CD14-positive monocyte (primary cell): Measurements from ENCODE around the gene ZG16B. TPM values are rescaled to one million over a fixed set of nuclear protein-coding genes. Genes with fewer than 3 reads are reported as not detected.

Experiments
- DNase-seq, 3 donors: peaks; one replicate each; pipeline ENCODE4 v3.0.0-alpha.2; 2011 to 2022
- H2AFZ ChIP-seq: 2 replicates; pipeline ENCODE4 v1.6.0; 2012; ENCODE audit warnings: mild to moderate bottlenecking, low read depth, low read length, inconsistent platforms; ENCODE audit not compliant: insufficient read depth, poor library complexity, severe bottlenecking
- H3K27ac ChIP-seq, 2 donors: 1 replicate in 1 of 2; 2 replicates in 1 of 2; pipeline ENCODE4 v1.5.1; 2012 to 2013; ENCODE audit warnings: low read length in 2 of 2, control low read depth in 1 of 2, inconsistent platforms in 1 of 2, low read depth in 1 of 2, mild to moderate bottlenecking in 1 of 2
- H3K27me3 ChIP-seq, 2 donors: one replicate each; pipeline versions ENCODE4 v1.6.0 to v1.6.1; 2011 to 2013; ENCODE audit warnings: low read length in 2 of 2; ENCODE audit not compliant: control insufficient read depth in 2 of 2, insufficient read depth in 2 of 2
- H3K36me3 ChIP-seq, 2 donors: replicated peaks in 1 of 2; 1 replicate in 1 of 2; 2 replicates in 1 of 2; pipeline versions ENCODE4 v1.5.1 to v1.6.1; 2012 to 2013; ENCODE audit warnings: low read length in 2 of 2, control low read depth in 1 of 2, inconsistent platforms in 1 of 2, mild to moderate bottlenecking in 1 of 2; ENCODE audit not compliant: insufficient read depth in 2 of 2, control insufficient read depth in 1 of 2
- H3K4me1 ChIP-seq, 2 donors: 1 replicate in 1 of 2; 2 replicates in 1 of 2; pipeline versions ENCODE4 v1.5.1 to v1.6.1; 2012 to 2013; ENCODE audit warnings: low read length in 2 of 2, control low read depth in 1 of 2, inconsistent platforms in 1 of 2, mild to moderate bottlenecking in 1 of 2, moderate library complexity in 1 of 2; ENCODE audit not compliant: insufficient read depth in 2 of 2, control insufficient read depth in 1 of 2
- H3K4me2 ChIP-seq: replicated peaks from 2 replicates; pipeline ENCODE3; 2012; ENCODE audit warnings: low read length, moderate library complexity, mild to moderate bottlenecking; ENCODE audit not compliant: poor library complexity, severe bottlenecking; ENCODE audit errors: extremely low read depth
- H3K4me3 ChIP-seq, 3 experiments: fragments of 200-600 bp in 1 of 3; sonication (generic) in 1 of 3; replicated peaks in 1 of 3; 1 replicate in 2 of 3; 2 replicates in 1 of 3; pipeline ENCODE4 v1.5.1; 2011 to 2013; ENCODE audit warnings: low read length in 3 of 3, mild to moderate bottlenecking in 3 of 3, control low read depth in 2 of 3, low read depth in 2 of 3, inconsistent platforms in 1 of 3, moderate library complexity in 1 of 3
- H3K79me2 ChIP-seq: 2 replicates; pipeline ENCODE4 v1.6.0; 2012; ENCODE audit warnings: mild to moderate bottlenecking, control low read depth, inconsistent platforms, low read length, moderate library complexity; ENCODE audit not compliant: insufficient read depth
- H3K9ac ChIP-seq: 2 replicates; pipeline ENCODE4 v1.6.0; 2017; ENCODE audit warnings: low read length, mild to moderate bottlenecking; ENCODE audit not compliant: insufficient read depth, poor library complexity, severe bottlenecking
- H3K9me3 ChIP-seq, 2 donors: replicated peaks in 1 of 2; 1 replicate in 1 of 2; 2 replicates in 1 of 2; pipeline versions ENCODE4 v1.5.1 to v1.6.1; 2012 to 2013; ENCODE audit warnings: low read length in 2 of 2, control low read depth in 1 of 2; ENCODE audit not compliant: control insufficient read depth in 1 of 2, insufficient read depth in 1 of 2
- H4K20me1 ChIP-seq: 2 replicates; pipeline ENCODE4 v1.6.0; 2012; ENCODE audit warnings: mild to moderate bottlenecking, low read length, control low read depth, moderate library complexity; ENCODE audit not compliant: insufficient read depth
- H3K27ac Mint-ChIP-seq, 7 donors: one replicate each; pipeline ENCODE4 v1.8.0; 2020; ENCODE audit warnings: mild to moderate bottlenecking in 7 of 7, mixed read lengths in 7 of 7, moderate library complexity in 6 of 7, inconsistent platforms in 2 of 7
- H3K27me3 Mint-ChIP-seq, 3 donors: one replicate each; pipeline ENCODE4 v1.8.0; 2021 to 2022; ENCODE audit warnings: low read depth in 3 of 3, mild to moderate bottlenecking in 3 of 3, mixed read lengths in 3 of 3, moderate library complexity in 3 of 3, inconsistent platforms in 1 of 3
- H3K36me3 Mint-ChIP-seq, 2 donors: one replicate each; pipeline ENCODE4 v1.8.0; 2020; ENCODE audit warnings: mixed read lengths in 2 of 2, inconsistent platforms in 1 of 2, mild to moderate bottlenecking in 1 of 2
- H3K4me1 Mint-ChIP-seq: one replicate; pipeline ENCODE4 v1.8.0; 2020; ENCODE audit warnings: mild to moderate bottlenecking, mixed read lengths
- H3K4me3 Mint-ChIP-seq, 2 donors: one replicate each; pipeline ENCODE4 v1.8.0; 2020; ENCODE audit warnings: mild to moderate bottlenecking in 2 of 2, mixed read lengths in 2 of 2, moderate library complexity in 1 of 2
- H3K9me3 Mint-ChIP-seq, 7 donors: one replicate each; pipeline ENCODE4 v1.8.0; 2020 to 2022; ENCODE audit warnings: mixed read lengths in 7 of 7, mild to moderate bottlenecking in 6 of 7, moderate library complexity in 6 of 7, inconsistent platforms in 2 of 7
- CTCF ChIP-seq: fragments of 200-600 bp; IDR thresholded peaks from one replicate; pipeline ENCODE4 v1.8.0; 2022; ENCODE audit warnings: antibody characterized with exemption, mild to moderate bottlenecking
- WGBS: methylation state at CpG from one replicate; pipeline ENCODE4 v1.1.5; 2013; ENCODE audit warnings: missing lambda C conversion rate; ENCODE audit not compliant: insufficient coverage; 5-methylcytosine and 5-hydroxymethylcytosine counted together
- intact Hi-C, 2 donors: fragments of 100-400 bp; cut with micrococcal nuclease; formaldehyde crosslinking; loops; one replicate each; pipeline versions ENCODE4 v1.15.0 to v1.15.1; 2023
- polyA plus RNA-seq, 3 donors: library from polyadenylated mRNA; depleted of rRNA in 1 of 3; unstranded in 2 of 3; stranded (reverse) in 1 of 3; fragments of 300-500 nt in 2 of 3; fragments of >200 nt in 1 of 3; fragmentation: Illumina TruSeq in 2 of 3; gene quantifications; 1 replicate in 2 of 3; 2 replicates in 1 of 3; pipeline ENCODE4 v1.2.3, GENCODE V29; 2012 to 2021

ZG16B gene
- polyA plus RNA-seq, 3 donors, result 6.8 to 12.9 (median 11.0) TPM

- Mint-ChIP-seq H3K36me3 (no peaks in the 10 kb centered on the region), H3K27ac (no peak overlapping the region), H3K9me3 (no peaks in the 10 kb centered on the region), H3K27me3 (peaks cover 2 to 6% (median 4%) of the 10 kb centered on the region in 3 donors), H3K4me3 (no peak overlapping the region), H3K4me1 (peaks cover 3% of the 10 kb centered on the region)
- Histone ChIP-seq H3K4me3 (no peak overlapping the region), H3K79me2 (no peaks in the 10 kb centered on the region), H3K9ac (no peak overlapping the region), H3K27ac (no peak overlapping the region), H3K9me3 (no peaks in the 10 kb centered on the region), H2AFZ (no peak overlapping the region), H3K27me3 (no peaks in the 10 kb centered on the region), H3K4me1 (no peaks in the 10 kb centered on the region), H3K36me3 (no peaks in the 10 kb centered on the region), H3K4me2 (no peak overlapping the region), H4K20me1 (no peaks in the 10 kb centered on the region)
- no peak for TF ChIP-seq CTCF
- intact Hi-C loops, result loop anchor here (5.0 kb wide), 2 partner anchors 35 to 40 kb away; partner anchors contain the start of gene PRSS33 (in 1 of the 2)
- 100% methylated on average over 3 of the region's 8 CpGs for WGBS
- no peak for DNase-seq
These were observed 8.0 kb upstream of the ZG16B start for GRCh38 chr16:2822158-2822495.

GRCh38 chr16:2822496-2822895 is 7.6 kb upstream of the ZG16B start:
- no peaks in the 10 kb centered on the region for H3K79me2 ChIP-seq
- Mint-ChIP-seq H3K4me3 (no peak overlapping the region), H3K4me1 (peaks cover 3% of the 10 kb centered on the region), H3K27me3 (peaks cover 2 to 6% (median 5%) of the 10 kb centered on the region in 3 donors), H3K9me3 (no peaks in the 10 kb centered on the region), H3K27ac (no peak overlapping the region), H3K36me3 (no peaks in the 10 kb centered on the region)
- no peak overlapping the region for H3K9ac ChIP-seq
- H3K4me2 ChIP-seq, result no peak overlapping the region
- no peak for DNase-seq
- no peaks in the 10 kb centered on the region for H4K20me1 ChIP-seq
- intact Hi-C loops, result loop anchor here (5.0 kb wide), 2 partner anchors 35 to 40 kb away; partner anchors contain the start of gene PRSS33 (in 1 of the 2)
- no peaks in the 10 kb centered on the region for H3K36me3 ChIP-seq
- no peak for TF ChIP-seq CTCF
- no peaks in the 10 kb centered on the region for H3K27me3 ChIP-seq
- H2AFZ ChIP-seq, result no peak overlapping the region
- no peaks in the 10 kb centered on the region for H3K4me1 ChIP-seq
- no peaks in the 10 kb centered on the region for H3K9me3 ChIP-seq
- WGBS, result 37% methylated on average over 3 of the region's 4 CpGs
- H3K4me3 ChIP-seq, result no peak overlapping the region
- H3K27ac ChIP-seq, result no peak overlapping the region
